ENCODE results near the gene DIDO1.

- TF ChIP-seq, protein P1, sequence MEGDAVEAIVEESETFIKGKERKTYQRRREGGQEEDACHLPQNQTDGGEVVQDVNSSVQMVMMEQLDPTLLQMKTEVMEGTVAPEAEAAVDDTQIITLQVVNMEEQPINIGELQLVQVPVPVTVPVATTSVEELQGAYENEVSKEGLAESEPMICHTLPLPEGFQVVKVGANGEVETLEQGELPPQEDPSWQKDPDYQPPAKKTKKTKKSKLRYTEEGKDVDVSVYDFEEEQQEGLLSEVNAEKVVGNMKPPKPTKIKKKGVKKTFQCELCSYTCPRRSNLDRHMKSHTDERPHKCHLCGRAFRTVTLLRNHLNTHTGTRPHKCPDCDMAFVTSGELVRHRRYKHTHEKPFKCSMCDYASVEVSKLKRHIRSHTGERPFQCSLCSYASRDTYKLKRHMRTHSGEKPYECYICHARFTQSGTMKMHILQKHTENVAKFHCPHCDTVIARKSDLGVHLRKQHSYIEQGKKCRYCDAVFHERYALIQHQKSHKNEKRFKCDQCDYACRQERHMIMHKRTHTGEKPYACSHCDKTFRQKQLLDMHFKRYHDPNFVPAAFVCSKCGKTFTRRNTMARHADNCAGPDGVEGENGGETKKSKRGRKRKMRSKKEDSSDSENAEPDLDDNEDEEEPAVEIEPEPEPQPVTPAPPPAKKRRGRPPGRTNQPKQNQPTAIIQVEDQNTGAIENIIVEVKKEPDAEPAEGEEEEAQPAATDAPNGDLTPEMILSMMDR (IDR thresholded peaks at IDR 0.05): no peak
- TF ChIP-seq POLR2A (IDR thresholded peaks at IDR 0.05): no peak
Measured at GRCh38 chr20:62889411-62889810, 36.9 kb downstream of the DIDO1 start.
